Measurements from ENCODE around the gene GABBR2. TPM values are rescaled to one million over a fixed set of nuclear protein-coding genes. Genes with fewer than 3 reads are reported as not detected.

GABBR2 gene
- total RNA-seq, 6 experiments from 2014 or later = not detected

GRCh38 chr9:98430535-98431292, 278.0 kb downstream of the GABBR2 start:
- H3K4me3 ChIP-seq = no peak overlapping the region
- peak; percentile 52 to 83 (median 70) for ATAC-seq
- no peak for DNase-seq
- no peak overlapping the region for H3K27ac ChIP-seq
- intact Hi-C loops (cut with DNase I) = no loop called here
- no peaks in the 10 kb centered on the region for H3K4me1 ChIP-seq
- no peaks in the 10 kb centered on the region for H3K27me3 ChIP-seq
- H3K9me3 ChIP-seq = no peaks in the 10 kb centered on the region
- no peaks in the 10 kb centered on the region for H3K36me3 ChIP-seq
- 48% methylated on average over 3 of the region's 3 CpGs for WGBS (ENCODE audit: insufficient coverage, low coverage, low lambda C conversion rate, missing lambda C conversion rate)
- no peak for TF ChIP-seq POLR2A (IDR thresholded peaks at IDR 0.05)
- TF ChIP-seq CTCF (IDR thresholded peaks at IDR 0.05) = no peak

- TF ChIP-seq CTCF (IDR thresholded peaks at IDR 0.05) (no peak), POLR2A (IDR thresholded peaks at IDR 0.05) (no peak)
- H3K4me3 ChIP-seq = no peak overlapping the region
- no peak overlapping the region for H3K27ac ChIP-seq
- DNase-seq = no peak
- peak in 2 of 4 donors; percentile 38 to 63 for ATAC-seq
- no peaks in the 10 kb centered on the region for H3K9me3 ChIP-seq
- intact Hi-C loops (cut with DNase I) = no loop called here
- no peaks in the 10 kb centered on the region for H3K4me1 ChIP-seq
- no peaks in the 10 kb centered on the region for H3K27me3 ChIP-seq
- no peaks in the 10 kb centered on the region for H3K36me3 ChIP-seq
- 63% methylated on average over 1 of the region's 1 CpG for WGBS (ENCODE audit: insufficient coverage, low coverage, low lambda C conversion rate, missing lambda C conversion rate)
These were observed 279.1 kb downstream of the GABBR2 start for GRCh38 chr9:98429613-98430012.

- WGBS (ENCODE audit: insufficient coverage, low coverage, low lambda C conversion rate, missing lambda C conversion rate) = 69% methylated on average over 2 of the region's 2 CpGs
These were observed 280.3 kb downstream of the GABBR2 start for GRCh38 chr9:98428454-98428853.

GRCh38 chr9:98427491-98427890, 281.2 kb downstream of the GABBR2 start:
- H3K4me3 ChIP-seq = no peak overlapping the region
- no peak overlapping the region for H3K27ac ChIP-seq
- TF ChIP-seq POLR2A (IDR thresholded peaks at IDR 0.05) = no peak
- TF ChIP-seq CTCF (IDR thresholded peaks at IDR 0.05) = no peak
- DNase-seq (no peak), ATAC-seq (no peak)
- H3K4me1 ChIP-seq = no peaks in the 10 kb centered on the region
- H3K27me3 ChIP-seq = no peaks in the 10 kb centered on the region
- H3K9me3 ChIP-seq = no peaks in the 10 kb centered on the region
- WGBS (ENCODE audit: insufficient coverage, low coverage, low lambda C conversion rate, missing lambda C conversion rate) = 90% methylated on average over 3 of the region's 5 CpGs
- intact Hi-C loops (cut with DNase I) = no loop called here
- H3K36me3 ChIP-seq = no peaks in the 10 kb centered on the region

More at GRCh38 chr9:98428454-98428853, 280.3 kb downstream of the GABBR2 start:
- DNase-seq (no peak), ATAC-seq (no peak)
- H3K27me3 ChIP-seq = no peaks in the 10 kb centered on the region
- H3K4me3 ChIP-seq = no peak overlapping the region
- intact Hi-C loops (cut with DNase I) = no loop called here
- no peaks in the 10 kb centered on the region for H3K9me3 ChIP-seq
- no peak for TF ChIP-seq POLR2A (IDR thresholded peaks at IDR 0.05)
- TF ChIP-seq CTCF (IDR thresholded peaks at IDR 0.05) = no peak
- H3K4me1 ChIP-seq = no peaks in the 10 kb centered on the region
- no peak overlapping the region for H3K27ac ChIP-seq
- no peaks in the 10 kb centered on the region for H3K36me3 ChIP-seq

Measured in right lobe of liver (tissue), 6 donors.